DMS53 treated with DMSO at 0.1 percent for 48 hours (cell line): Measurements from ENCODE around the gene RNF182.
"Not testable (repeated sequence)": the region's sequence is repeated elsewhere in the genome, so short reads cannot be mapped to it uniquely, and the experiment has no call there.

Experiments
- DNase-seq: peaks from one replicate; lab custom pipeline; 2025; ENCODE audit not compliant: unreplicated experiment; lab: John Stamatoyannopoulos, UW

Gene RNF182

GRCh38 chr6:13953061-13953705 is 28.4 kb downstream of the RNF182 start:
- DNase-seq: no peak

GRCh38 chr6:13965582-13966127 is 40.9 kb downstream of the RNF182 start:
- no peak for DNase-seq

DNA sequence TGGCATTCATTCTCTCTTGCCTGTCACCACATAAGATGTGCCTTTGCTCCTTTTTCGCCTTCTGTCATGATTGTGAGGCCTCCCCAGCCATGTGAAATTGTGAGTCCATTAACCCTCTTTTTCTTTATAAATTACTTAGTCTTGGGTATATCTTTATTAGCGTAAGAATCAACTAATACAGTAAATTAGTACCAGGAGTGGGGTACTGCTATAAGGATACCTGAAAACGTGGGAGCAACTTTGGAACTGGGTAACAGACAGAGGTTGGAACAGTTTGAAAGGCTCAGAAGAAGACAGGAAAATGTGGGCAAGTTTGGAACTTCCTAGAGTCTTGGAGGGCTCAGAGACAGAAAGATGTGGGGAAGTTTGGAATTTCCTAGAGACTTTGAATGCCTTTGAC is 46.6 kb downstream of the RNF182 start:
- DNase-seq: no peak

DNA sequence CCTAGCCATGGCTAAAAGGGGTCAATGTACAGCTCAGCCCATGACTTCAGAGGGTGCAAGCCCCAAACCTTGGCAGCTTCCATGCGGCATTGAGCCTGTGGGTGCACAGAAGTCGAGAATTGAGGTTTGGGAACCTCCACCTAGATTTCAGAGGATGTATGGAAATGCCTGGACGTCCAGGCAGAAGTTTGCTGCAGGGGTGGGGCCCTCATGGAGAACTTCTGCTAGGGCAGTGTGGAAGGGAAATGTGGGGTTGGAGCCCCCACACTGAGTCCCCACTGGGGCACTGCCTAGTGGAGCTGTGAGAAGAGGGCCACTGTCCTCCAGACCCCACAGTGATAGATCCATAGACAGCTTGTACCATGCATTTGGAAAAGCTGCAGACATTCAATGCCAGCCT is 47.9 kb downstream of the RNF182 start:
- not testable (repeated sequence) for DNase-seq

- not testable (repeated sequence) for DNase-seq
These were observed 48.7 kb downstream of the RNF182 start for GRCh38 chr6:13973422-13973821.

GRCh38 chr6:13978102-13978640 is 53.4 kb downstream of the RNF182 start:
- no peak for DNase-seq

GRCh38 chr6:13978787-13979186 is 54.0 kb downstream of the RNF182 start:
- no peak for DNase-seq

- no peak for DNase-seq
These were observed 54.8 kb downstream of the RNF182 start for GRCh38 chr6:13979284-13980171.

DNA sequence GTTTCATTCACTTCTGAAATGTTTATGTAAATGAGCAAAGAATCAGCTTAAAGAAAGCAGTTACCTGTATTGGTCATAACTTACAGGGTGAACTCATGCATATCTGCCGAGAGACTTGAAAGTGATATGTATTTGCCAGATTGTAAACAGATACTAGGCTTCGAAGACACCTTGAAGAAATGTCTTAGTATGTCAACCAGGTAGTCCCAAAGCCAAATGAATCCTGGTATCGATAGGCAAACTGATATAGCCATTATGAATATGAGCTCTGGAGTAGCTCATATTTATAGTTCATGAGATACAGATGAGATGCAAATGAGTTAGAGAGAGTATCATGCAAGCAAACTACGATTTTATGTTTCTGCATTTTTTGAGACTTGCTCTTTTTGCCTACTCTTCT is 55.8 kb downstream of the RNF182 start:
- no peak for DNase-seq

DNA sequence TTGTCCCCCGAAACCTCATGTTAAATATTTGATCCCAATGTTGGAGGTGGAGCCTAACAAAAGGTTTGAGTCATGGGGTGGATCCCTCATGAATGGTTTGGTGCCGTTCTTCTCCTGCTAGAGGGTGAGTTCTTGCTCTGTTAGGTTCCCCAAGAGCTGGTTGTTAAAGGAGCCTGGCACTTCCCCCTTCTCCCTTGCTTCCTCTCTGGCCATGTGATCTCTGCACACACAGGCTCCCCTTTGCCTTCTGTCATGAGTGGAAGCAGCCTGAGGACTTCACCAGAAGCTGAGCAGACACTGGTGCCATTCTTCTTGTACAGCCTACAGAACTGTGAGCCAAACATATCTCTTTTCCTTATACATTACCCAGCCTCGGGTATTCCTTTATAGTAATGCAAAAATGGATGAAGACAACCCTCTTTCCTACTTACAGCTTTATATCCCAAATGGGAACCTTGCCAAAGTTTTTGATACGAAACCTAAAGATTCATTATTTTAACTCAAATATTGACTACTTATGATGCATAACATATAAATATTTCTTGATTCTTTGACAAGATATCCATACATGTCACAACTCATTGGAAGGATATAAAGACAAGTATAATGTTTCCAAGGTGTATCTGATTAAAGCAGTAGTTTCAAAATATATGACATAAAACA is 61.0 kb downstream of the RNF182 start:
- no peak for DNase-seq

DNA sequence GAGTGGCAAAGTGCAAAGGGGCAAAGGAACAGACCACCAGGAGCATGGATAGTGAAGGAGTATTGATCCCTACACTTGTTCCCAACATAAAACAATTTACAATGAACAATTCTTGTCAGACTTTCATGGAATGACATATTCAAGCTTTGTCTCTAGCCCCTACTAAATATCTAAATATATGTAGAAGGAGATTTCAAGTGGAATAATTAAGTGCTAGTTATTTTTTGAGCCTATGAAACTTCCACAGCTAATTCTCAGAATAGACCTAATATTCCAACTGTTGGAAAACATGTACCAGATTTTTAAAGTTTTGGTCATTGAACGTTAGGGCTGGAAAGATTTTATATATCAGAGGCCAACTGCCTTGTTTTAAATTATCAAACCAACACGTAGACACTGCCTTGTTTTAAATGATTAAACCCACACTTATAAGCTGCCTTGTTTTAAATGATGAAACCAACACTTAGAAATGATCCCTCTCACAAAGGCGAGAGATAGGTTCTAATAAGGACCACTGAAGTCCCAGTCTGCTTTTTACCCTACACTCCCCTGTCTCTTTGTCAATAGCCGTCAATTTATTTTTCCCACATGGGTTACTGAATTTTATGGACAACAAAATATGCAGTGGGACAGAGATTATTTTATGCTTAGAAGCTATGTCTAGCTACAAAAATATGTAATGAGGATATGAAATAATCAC is 62.1 kb downstream of the RNF182 start:
- DNase-seq: no peak

DNA sequence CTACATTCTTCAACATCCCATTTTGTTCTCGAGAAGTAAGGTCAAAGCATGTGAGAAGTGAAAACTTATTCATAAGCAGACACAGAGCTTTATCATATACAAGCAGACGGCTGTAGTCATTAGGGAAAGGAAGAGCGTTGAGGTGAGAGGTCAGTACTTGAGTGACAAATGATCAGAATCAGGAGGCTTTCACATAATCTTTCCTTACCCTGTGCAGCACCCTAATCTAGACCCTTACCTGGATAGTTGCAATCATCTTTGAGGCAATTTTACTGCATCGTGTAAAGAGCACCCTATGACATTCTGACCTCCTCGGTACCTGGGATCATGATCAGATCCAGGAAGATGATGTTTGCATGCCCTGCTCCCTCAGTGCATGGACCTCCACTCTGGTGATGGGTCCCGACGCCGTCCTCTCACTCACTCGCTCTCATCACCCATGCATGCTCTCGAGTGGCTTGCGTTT is 62.7 kb downstream of the RNF182 start:
- DNase-seq: no peak

DNA sequence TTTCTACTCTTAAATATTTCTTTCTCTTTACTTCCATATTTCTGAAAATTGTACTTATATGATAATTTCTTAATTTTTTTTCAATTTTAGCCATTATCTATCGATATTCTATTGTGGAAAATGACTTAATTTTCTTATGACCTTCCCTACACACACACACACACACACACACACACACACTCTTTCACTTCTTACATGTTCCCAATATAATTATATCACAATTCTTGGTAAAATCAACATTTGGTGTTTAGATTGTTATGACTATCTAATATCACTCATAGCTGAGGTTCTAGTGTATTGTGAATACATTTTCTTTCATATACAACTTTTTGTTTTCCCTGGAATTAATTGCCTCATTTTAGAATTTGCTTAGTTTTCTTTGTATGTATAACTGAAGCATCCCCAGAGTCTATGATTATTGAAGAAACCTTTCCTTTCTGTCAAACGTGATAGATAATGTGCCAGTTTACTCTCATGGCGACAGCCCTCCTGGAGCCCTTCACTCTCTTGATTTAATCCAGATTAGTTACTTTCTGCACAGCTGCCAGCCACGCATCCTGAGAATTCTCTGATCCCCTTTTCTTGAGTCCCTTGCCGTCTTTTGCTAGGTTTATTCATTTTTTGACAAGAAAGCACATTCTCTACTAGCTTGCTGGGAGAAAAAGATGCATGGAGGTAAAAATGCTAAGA is 63.4 kb downstream of the RNF182 start:
- DNase-seq: no peak

GRCh38 chr6:13988908-13989307 is 64.2 kb downstream of the RNF182 start:
- DNase-seq: no peak

DNA sequence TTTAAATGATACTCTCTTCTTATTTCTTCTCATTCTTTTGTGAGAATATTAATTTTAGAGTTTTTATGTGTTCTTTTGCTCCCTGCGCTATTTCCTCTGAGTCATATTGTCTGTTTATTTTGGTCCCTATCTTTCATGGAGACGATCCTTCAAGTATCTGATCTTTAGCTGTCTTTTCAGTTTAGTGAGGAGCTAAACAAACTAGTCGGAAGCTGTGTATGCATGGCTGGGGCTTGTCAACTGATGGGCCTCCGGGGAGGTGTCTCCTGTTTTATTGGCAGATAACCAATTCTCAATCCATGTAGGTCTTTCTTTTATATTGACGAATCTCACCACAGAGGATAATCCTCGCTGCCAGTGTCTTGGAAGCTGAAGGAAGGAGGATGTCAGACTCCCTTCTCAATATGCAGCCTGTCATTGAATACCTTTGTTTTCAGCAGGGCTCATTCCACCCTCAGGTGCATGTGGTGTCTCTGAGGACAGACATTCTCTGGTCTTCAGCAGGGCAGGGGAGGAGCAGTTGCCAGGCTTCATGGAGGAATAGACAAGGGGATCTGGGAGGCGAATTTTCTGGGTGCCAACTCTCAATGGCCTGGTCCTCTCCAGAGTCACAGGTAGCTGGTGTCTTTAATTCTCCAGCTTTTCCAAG is 64.9 kb downstream of the RNF182 start:
- DNase-seq: no peak

DNA sequence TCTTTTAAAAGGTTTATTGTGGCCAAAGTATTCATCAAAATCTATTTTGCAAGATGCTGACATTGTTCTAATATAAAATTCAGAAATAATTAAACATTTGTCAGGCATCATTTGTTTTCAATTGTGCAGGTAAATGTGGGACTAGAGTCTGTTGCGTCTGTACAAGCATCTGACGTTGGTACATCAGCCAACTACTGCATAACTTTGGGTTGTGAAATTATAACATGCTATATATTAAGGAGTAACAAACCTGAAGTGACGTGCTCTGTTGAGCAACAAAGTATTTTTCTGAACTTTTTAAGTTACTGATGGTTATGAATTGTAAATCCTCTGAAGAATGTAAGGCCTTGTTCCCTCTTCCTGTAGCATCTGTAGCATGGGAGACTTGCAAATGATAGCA is 66.0 kb downstream of the RNF182 start:
- DNase-seq: no peak

- no peak for DNase-seq
These were observed 66.6 kb downstream of the RNF182 start for GRCh38 chr6:13991393-13991792.

GRCh38 chr6:13992417-13993055 is 67.8 kb downstream of the RNF182 start:
- DNase-seq: no peak

GRCh38 chr6:13993416-13993815 is 68.7 kb downstream of the RNF182 start:
- DNase-seq: no peak
